HG03571 (cell line): ENCODE results near the gene MAGEA4.
"Not testable (repeated sequence)": the region's sequence is repeated elsewhere in the genome, so short reads cannot be mapped to it uniquely, and the experiment has no call there.

Experiments
- ATAC-seq: cut with Tn5 transposase; IDR thresholded peaks from one replicate; pipeline ENCODE4 v1.9.1; 2021; ENCODE audit not compliant: unreplicated experiment

The MAGEA4 gene, protein sequence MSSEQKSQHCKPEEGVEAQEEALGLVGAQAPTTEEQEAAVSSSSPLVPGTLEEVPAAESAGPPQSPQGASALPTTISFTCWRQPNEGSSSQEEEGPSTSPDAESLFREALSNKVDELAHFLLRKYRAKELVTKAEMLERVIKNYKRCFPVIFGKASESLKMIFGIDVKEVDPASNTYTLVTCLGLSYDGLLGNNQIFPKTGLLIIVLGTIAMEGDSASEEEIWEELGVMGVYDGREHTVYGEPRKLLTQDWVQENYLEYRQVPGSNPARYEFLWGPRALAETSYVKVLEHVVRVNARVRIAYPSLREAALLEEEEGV

DNA sequence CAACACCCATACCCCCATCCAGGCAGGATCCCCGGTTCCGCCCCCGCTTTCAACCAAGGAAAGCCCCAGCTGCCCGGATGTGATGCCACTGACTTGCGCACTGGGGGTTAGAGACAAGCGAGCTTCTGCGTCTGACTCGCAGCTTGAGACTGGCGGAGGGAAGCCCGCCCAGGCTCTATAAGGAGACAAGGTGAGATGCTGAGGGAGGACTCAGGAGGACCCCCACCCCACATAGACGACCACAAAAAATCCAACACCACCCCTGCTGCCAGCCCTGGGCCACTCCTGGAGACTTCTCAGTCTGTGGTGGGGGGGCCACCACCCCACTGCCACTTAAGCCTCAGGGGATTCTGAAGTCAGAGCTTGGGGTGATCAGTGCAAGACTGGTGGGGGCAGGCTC is at the start of gene MAGEA4:
Gene MAGEA4, plus strand, starts transcription at position 110 of the 400 bp plus-strand sequence. CDS start 10,776 bp downstream, outside the sequence.
- no peak for ATAC-seq

DNA sequence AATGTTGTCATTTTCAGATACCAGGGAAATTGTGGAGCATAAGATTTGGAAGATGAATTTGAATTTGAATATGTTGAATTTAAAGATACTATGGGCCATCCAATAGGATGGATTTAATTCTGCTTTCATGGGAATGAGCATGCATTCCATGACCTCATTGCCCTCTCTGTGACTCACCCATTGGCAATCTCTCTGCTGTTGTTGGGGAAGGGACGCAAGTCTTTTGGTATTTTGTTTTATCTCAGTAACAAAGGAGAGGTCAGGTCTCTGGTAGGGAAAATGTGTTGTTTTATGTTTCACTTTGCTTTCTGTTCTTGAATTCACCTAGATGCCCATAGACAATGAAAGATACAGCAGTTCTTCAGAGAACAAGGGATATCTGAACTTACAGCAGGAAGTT is 42.1 kb upstream of the MAGEA4 start:
- no peak for ATAC-seq

DNA sequence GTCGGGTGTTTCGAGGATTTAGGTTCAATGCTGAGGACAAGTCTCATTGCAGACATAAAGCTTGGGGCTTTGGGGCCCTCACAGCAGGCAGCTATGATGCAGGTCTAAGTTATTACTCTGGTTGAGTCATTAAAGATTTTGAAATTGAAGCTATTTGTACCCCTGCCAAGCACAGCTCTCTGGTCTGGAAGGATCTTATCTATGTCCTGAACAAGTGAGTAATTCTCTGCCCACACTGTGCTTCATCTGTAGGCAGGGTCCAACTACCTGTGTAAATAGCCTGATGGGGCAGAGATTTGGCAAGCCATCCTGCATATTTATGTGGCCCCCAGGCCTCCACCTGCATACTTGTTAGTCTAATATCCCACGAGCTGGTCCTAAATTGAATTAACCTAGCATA is 41.4 kb upstream of the MAGEA4 start:
- no peak for ATAC-seq

DNA sequence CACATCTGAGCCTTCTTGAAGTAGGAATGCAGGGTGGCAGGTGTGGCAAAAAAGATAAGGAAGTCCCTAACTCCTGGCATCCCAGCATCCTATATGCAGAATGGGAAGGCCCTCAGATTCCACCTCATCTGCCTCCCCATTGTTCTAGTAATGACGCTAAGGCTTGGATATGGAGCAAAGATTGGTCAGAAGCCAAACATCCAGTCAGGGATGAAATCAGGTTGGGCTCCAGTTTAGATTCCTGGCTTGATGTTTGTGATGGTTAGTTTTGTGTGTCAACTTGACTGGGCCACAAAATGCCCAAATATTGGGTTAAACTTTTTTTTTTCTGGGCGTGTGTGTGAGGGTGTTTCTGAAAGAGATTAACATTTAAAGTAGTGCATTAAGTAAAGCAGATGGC is 39.6 kb upstream of the MAGEA4 start:
- no peak for ATAC-seq

DNA sequence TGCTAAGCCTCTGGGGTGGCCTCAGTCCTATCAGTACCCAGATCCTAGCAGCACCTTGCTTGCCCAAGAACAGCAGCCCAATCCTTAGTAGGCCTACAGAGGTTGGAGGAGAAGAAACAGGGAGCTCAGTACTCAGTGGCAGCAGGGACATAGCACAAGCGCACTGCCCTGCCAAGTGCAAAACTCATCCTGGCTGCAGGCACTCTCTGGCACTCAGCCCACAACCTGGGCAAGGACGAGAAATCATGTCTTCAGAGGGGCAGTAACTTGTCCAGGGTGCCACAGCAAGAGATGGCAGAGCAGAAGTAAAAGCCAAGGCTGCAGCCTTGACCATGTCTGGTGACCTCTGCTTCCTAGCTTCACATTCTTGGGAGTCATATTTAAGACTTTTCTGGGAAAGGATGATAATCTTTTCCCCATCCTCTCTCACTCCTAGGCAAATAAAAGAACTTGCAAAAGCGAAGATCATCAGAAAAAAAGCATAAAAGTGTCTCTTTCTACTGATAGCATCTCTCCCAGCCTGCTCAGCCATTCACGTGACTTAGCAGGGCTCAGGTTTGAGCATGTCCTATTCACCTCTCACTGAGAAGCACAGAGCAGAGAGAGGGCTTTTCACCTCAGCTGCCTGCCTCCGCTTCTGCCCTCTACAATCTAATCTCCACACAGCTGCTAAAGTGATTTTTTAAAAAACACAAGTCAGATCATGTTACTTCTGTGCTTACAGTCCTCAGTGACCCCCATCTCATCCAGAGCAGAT is 37.2 kb upstream of the MAGEA4 start:
- no peak for ATAC-seq

DNA sequence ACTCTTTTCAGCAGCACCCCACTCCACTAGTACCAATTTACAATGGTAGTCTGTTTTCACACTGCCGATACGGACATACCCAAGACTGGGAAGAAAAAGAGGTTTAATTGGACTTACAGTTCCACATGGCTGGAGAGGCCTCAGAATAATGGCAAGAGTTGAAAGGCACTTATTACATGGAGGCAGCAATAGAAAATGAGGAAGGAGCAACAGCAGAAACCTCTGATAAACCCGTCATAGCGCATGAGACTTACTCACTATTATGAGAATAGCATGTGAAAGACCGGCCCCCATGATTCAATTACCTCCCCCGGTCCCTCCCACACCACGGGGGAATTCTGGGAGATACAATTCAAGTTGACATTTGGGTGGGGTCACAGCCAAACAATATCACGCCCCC is 34.1 kb upstream of the MAGEA4 start:
- no peak for ATAC-seq

DNA sequence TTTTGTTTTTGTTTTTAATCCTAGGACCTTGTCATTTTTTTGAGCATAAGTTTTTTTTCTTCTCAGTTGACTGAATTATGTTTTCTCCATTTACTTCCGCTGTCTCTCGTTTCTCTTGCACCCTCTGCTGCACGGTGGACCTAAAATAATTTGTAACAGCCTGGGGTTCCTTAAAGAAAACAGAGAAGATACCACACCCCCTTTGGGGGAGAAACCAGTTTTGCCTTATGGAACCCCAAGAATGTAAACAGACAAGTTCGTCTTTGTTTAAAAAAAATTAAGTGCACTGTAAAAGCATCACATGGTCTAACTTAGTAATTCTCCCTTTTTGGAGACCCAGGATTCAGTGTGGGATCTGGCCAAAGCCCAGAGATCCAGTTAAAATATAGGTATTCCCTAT is 32.8 kb upstream of the MAGEA4 start:
- no peak for ATAC-seq

DNA sequence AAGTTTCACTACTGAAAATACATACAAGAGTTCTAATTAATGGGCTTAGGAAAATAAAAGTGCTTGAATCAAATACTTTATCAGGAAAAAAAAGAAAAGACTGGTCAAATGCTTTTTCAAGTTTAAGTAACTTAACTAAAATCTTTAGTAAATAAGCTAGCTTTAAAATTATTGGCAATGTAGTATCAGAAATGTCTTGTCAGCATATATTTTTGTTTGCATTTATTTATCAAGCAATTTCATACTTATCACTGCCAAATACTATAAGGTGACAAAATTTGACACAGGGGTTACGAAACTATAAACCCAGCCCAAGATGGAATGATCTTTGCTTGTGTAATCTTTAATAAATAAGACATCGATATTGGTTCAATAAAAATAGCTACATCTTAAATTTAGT is 31.8 kb upstream of the MAGEA4 start:
- ATAC-seq: no peak

DNA sequence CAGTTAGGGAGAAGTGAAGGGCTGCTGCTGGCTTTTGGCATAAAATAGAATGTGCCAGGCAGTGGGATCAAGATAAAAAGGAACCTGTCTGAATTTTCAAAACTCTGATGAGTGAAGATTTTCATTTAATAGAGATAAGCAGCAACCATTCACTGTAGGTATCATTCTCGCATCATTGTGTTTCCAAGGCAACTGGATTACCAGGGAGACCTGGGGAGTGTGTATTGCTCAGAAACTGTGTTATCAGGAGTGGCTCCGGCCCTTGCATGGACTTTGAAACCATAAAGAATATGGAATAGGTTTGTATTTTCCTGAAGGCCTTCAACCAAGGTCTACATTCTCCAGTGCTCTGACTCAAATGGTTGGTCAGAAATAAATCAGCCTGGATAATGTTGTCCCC is 23.3 kb upstream of the MAGEA4 start:
- ATAC-seq: no peak

DNA sequence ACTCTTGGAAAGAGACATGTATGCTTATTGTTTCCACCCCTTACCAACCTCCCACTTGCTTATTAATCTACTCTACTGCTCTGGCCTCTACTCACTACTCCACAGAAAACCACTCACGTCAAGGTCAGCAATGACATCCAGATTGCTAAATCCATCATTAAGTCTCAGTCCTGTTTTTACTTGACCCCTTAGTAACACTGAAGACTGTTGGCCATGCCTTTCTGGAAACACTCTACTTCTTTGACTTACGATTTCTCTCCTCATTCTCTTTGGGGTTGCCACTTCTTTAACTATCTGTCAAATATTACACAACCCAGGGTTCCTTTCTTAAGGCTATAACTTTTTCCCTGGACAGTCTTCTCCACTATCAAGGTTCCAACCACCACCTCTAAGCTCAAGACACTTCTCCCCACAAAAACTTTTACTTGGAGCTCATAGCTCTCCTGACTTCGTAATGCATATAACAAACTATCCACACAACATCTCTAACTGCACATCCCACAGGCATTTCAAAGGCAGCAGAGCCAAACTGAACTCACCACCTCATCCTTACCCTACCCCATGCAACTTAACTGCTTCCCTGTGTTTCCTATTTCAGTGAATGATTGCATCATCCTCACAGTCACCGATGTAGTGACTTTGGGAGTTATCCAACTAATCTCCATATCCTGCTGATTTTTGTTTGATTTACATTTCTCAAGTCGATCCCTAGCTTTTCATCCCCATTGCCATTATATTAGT is 15.8 kb upstream of the MAGEA4 start:
- no peak for ATAC-seq

DNA sequence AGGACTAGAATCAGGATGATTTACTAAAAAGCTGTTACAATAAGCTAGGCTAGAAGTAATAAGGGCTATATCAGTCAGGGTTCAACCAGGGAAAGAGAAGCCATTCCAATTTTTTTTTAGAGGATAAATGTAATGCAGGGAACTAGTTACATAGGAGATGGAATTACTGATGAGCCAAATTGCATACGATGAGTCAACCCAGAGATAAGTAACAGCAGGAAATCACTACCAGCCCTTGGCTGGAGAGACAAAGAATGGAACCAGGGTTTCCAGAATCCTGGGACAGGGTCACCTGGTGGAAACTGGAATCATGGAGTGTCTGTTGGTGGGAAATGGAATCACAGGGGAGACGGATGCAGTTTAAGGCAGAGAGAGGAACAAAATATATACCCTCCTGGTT is 13.1 kb upstream of the MAGEA4 start:
- ATAC-seq: no peak

DNA sequence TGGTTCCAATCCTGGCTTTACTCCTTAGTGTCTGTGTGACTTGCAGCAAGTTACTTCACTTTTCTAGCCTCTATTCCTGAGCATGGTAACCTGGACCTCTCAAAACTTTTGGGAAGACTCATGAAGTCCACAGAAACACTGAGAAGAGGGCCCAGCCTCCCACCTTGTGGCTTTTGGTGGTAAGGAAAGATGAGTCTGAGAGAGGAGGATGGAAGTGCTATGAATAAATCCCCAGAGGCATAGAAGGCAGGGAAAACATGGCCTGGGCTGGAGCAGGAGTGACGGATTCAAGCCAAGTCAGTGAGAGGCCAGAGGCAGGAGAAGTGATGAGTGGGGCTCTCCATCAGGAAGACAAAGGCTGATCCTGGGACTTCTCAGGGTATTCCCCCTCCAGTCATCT is 10.9 kb upstream of the MAGEA4 start:
- ATAC-seq: no peak

DNA sequence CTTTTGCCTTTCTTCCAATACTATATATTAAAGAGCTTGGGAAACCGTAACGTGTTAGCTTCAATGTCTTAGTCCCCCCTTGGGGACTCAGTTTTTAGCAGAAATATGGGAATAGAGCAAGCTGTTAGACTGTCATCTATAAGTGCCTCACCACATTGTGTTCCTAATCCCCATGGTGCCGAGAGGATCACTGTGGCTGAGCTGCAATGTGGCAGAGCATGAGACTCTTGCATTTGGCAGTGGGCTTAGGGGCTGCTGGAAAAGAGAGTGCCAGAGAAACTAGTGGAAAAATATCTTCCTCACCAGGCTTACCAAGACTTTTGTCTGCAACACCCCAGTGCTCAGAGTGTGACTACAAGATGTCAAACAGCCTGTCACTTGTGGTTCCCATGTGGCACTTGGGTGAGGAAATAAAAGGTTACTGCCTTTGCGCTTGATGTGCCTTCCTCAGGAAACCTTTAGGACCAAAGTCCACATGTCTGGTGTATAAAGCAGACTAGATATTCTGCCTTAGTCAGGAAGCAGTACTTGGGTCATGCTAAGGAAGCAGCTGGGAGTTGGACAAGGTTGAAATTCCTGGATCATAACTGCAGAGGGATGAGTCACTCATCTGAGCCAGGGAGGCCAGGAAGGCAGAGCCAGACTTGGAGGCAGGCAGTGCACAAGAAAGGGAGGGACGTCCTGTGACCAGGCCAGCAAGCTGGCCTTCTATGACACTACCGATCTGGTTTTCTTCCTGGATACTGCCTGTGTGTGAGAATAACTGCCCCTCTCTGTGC is 9.7 kb upstream of the MAGEA4 start:
- ATAC-seq: no peak

DNA sequence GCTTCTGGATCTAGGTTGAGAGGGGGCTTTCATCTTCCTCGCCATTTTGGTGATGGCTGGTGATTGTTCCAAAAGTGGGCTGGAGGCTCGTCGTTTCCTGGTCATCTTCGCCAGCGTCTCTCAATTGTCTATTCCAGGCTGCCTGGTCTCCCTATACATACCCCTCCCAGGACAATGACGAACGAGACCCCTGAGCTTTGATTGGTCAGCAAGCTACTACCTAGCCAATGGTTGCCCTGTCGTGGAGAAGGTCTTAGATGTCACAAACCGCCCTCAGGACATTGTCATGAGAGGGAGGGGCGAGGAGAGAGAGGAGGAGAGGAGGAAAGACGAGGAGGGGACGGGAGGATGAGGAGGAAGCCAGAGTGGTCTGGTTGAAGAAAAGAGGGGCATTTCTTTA is 7.7 kb upstream of the MAGEA4 start:
- no peak for ATAC-seq

DNA sequence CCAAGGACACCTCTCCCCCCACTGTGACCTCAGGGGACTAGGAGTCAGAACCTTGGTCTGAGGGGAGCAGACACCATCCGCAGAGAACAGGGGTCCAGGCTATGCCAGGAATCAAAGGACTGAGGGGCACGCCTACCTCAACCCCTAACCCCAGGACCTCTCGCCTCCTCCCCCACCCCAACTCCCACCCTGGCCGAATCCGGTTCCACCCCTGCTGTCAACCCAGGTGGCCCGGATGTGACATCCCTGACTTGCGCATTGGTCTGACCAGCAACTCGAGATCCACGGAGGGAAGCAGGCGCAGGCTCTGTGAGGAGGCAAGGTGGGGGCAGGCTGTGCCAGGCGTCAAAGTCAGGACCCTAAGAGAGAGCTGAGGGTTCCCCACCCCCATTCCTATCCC is 468 bp upstream of the MAGEA4 start:
- ATAC-seq: no peak

DNA sequence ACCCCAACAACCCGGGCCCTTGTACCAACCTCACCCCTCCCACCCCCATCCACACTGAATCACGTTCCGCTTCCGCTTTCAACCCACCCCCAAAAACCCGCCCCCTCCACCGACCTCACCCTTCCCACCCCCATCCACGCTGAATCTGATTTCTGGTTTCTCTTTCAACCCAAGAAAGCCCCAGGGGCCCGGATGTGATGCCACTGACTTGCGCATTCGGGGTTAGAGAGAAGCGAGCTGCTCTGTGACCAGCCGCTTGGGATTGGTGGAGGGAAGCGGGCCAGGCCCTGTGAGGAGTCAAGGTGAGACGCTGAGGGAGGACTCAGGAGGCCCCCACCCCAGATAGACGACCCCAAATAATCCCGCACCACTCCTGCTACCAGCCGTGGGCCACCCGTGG is 6.0 kb downstream of the MAGEA4 start:
- not testable (repeated sequence) for ATAC-seq

DNA sequence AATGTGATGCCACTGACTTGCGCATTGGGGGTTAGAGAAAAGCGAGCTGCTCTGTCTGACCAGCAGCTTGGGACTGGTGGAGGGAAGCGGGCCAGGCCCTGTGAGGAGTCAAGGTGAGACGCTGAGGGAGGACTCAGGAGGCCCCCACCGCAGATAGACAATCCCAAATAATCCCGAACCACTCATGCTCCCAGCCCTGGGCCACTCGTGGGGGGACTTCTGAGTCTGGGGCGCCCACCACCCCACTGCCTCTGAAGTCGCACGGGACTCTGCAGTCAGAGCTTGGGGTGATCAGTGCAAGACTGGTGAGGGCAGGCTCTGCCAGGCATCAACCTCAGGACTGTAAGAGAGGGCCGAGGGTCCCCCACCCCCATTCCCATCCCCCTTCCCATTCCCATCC is 6.9 kb downstream of the MAGEA4 start:
- no peak for ATAC-seq

DNA sequence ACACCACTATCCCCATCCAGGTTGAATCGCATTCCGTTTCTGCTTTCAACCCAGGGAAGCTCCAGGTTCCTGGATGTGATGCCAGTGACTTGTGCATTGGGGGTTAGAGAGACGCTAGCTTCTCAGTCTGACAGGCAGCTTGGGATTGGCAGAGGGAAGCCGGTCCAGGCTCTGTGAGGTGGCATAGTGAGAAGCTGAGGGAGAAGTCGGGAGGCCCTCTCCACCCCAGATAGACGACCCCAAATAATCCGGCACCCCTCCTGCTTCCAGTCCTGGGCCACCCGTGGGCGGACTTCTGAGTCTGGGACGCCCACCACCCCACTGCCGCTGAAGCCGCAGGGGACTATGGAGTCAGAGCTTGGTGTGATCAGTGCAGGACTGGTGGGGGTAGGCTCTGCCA is 7.4 kb downstream of the MAGEA4 start:
- no peak for ATAC-seq

DNA sequence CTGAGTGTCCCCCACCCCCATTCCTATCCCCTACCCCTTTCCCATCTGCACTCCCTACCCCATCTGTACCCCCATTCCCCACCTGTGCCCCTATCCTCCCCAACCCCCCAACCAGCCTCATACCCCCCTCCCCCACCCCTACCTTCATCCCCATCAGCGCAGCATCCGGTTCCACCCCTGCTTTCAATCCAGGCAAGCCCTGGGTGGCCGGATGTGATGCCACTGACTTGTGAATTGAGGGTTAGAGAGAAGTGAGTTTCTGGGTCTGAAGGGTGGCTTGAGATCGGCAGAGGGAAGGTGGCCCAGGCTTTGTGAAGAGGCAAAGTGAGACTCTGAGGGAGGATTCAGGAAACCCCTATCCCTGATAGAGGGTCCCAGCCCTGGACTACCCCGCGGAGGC is 7.8 kb downstream of the MAGEA4 start:
- ATAC-seq: no peak

DNA sequence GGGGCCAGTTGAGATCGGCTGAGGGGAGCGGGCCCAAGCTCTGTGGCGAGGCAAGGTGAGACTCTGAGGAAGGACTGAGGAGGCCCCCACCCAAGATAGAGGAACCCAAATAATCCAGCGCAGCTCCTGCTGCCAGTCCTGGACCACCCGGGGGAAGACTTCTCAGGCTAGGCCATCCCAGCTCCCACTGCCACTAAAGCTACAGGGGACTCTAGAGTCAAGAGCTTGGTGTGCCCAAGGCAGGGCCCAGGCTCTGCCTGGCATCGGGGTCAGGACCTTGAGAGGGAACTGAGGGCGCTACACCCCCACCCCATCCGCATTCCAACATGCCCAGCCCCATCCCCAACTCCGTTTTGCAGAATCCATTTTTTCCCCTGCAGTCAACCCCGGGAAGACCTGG is 8.6 kb downstream of the MAGEA4 start:
- no peak for ATAC-seq

DNA sequence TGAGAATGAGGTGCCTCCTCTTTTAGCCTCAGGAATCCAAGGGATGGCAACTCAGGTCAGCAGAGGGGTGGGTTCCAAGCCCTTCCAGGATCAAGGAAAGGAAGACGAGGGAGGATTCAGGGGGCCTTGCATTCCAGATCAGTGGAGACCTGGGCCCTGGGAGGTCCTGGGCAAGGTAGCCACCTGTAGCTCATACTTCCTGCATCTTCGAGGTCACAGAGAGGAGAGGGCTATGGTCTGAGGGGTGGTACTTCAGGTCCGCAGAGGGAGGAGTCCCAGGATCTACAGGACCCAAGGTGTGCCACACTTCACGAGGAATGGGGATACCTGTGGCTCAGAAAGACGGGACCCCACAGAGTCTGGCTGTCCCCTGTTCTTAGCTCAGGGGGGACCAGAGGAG is 9.2 kb downstream of the MAGEA4 start:
- ATAC-seq: no peak
